Measurements from ENCODE around the gene GLIPR1. TPM values are rescaled to one million over a fixed set of nuclear protein-coding genes. Genes with fewer than 3 reads are reported as not detected.
"Not testable (repeated sequence)": the region's sequence is repeated elsewhere in the genome, so short reads cannot be mapped to it uniquely, and the experiment has no call there.

Gene GLIPR1
- total RNA-seq, 1 donor from 2014 or later: 5.7 TPM

DNA sequence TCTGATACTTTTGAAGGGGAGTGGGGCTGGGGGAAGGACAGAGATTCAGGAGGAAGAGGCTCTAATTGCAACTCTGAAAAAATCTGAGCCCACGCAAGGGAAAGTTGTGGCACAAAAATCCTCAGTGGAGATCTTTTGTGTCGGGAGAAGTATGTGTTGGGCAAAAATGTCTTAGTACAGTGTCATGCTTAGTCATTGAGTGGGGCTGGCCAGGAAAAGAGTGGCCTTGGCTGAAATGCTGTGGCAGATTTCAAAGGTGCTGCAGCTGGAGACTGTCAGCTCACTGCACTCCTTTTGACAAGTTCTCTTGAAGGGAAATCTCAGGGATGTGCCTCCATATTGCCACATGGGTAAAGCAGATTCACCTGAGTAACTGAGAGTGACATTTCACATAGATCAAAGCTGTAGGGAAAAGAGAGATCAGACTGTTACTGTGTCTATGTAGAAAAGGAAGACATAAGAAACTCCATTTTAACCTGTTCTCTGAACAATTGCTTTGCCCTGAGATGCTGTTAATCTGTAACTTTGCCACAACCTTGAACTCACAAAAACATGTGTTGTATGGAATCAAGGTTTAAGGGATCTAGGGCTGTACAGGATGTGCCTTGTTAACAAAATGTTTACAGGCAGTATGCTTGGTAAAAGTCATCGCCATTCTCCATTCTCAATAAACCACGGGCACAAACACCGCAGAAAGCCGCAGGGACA lies 36.0 kb upstream of the GLIPR1 start:
- Histone ChIP-seq H3K9me3 (ENCODE audit: control insufficient read depth in 3 of 3, low read length in 3 of 3) (no peaks in the 10 kb centered on the region), H3K4me3 (ENCODE audit: low read length in 3 of 3) (no peak overlapping the region), H3K4me1 (ENCODE audit: control insufficient read depth in 3 of 3, insufficient read depth in 3 of 3, low read length in 3 of 3) (no peaks in the 10 kb centered on the region), H3K36me3 (ENCODE audit: control insufficient read depth in 3 of 3, insufficient read depth in 3 of 3, low read length in 3 of 3) (no peaks in the 10 kb centered on the region), H3K9ac (ENCODE audit: low read depth in 1 of 3, low read length in 3 of 3) (no peak overlapping the region), H3K27ac (ENCODE audit: low read depth, low read length) (no peak overlapping the region), H3K27me3 (ENCODE audit: control insufficient read depth in 3 of 3, insufficient read depth in 3 of 3, low read length in 3 of 3) (no peaks in the 10 kb centered on the region)

GRCh38 chr12:75445137-75445507 lies 35.4 kb upstream of the GLIPR1 start:
- not testable (repeated sequence) for H3K27me3 ChIP-seq (ENCODE audit: control insufficient read depth in 3 of 3, insufficient read depth in 3 of 3, low read length in 3 of 3); H3K4me3 ChIP-seq (ENCODE audit: low read length in 3 of 3); H3K9me3 ChIP-seq (ENCODE audit: control insufficient read depth in 3 of 3, low read length in 3 of 3); H3K9ac ChIP-seq (ENCODE audit: low read depth in 1 of 3, low read length in 3 of 3); H3K36me3 ChIP-seq (ENCODE audit: control insufficient read depth in 3 of 3, insufficient read depth in 3 of 3, low read length in 3 of 3); H3K27ac ChIP-seq (ENCODE audit: low read depth, low read length); H3K4me1 ChIP-seq (ENCODE audit: control insufficient read depth in 3 of 3, insufficient read depth in 3 of 3, low read length in 3 of 3)

- no peak overlapping the region for H3K9ac ChIP-seq (ENCODE audit: low read depth in 1 of 3, low read length in 3 of 3)
- no peaks in the 10 kb centered on the region for H3K36me3 ChIP-seq (ENCODE audit: control insufficient read depth in 3 of 3, insufficient read depth in 3 of 3, low read length in 3 of 3)
- no peaks in the 10 kb centered on the region for H3K27me3 ChIP-seq (ENCODE audit: control insufficient read depth in 3 of 3, insufficient read depth in 3 of 3, low read length in 3 of 3)
- no peak overlapping the region for H3K4me3 ChIP-seq (ENCODE audit: low read length in 3 of 3)
- no peaks in the 10 kb centered on the region for H3K4me1 ChIP-seq (ENCODE audit: control insufficient read depth in 3 of 3, insufficient read depth in 3 of 3, low read length in 3 of 3)
- no peak overlapping the region for H3K27ac ChIP-seq (ENCODE audit: low read depth, low read length)
- H3K9me3 ChIP-seq (ENCODE audit: control insufficient read depth in 3 of 3, low read length in 3 of 3): no peaks in the 10 kb centered on the region
Measured at GRCh38 chr12:75446857-75447256, 33.7 kb upstream of the GLIPR1 start.

DNA sequence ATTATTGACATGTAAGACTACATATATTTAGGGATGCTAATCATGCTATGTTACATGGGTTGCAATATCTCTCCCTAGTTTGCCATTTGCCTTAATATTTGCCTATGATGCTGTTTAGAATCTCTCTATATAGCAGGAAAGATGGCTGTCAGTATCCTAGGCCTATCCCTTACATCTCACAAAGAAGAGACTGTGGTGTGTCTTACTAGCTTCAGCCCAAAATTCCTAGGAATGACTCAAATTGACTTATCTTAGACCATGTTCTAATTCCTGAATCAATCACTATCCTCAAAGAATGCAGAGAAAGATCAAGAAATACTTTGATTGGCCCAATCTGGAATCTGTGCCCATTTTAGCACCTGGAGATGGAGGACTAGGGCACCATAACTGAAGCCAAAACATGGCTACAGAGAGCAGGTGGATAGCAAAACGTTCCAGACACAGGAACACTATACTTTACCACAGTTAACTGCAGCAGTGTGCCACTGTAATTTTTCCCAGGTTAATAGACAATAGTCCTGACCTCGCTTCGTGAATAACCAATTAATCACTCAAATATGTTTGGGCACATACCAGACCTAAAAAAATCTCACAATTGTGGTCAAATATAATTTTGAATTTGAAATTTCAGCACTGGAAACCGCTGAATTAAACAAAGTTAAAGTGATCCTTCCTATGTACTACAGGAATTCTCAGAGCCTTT lies 32.7 kb upstream of the GLIPR1 start:
- no peaks in the 10 kb centered on the region for H3K9me3 ChIP-seq (ENCODE audit: control insufficient read depth in 3 of 3, low read length in 3 of 3)
- no peak overlapping the region for H3K27ac ChIP-seq (ENCODE audit: low read depth, low read length)
- H3K27me3 ChIP-seq (ENCODE audit: control insufficient read depth in 3 of 3, insufficient read depth in 3 of 3, low read length in 3 of 3): no peaks in the 10 kb centered on the region
- no peaks in the 10 kb centered on the region for H3K4me1 ChIP-seq (ENCODE audit: control insufficient read depth in 3 of 3, insufficient read depth in 3 of 3, low read length in 3 of 3)
- H3K9ac ChIP-seq (ENCODE audit: low read depth in 1 of 3, low read length in 3 of 3): no peak overlapping the region
- H3K4me3 ChIP-seq (ENCODE audit: low read length in 3 of 3): no peak overlapping the region
- no peaks in the 10 kb centered on the region for H3K36me3 ChIP-seq (ENCODE audit: control insufficient read depth in 3 of 3, insufficient read depth in 3 of 3, low read length in 3 of 3)

GRCh38 chr12:75452675-75453330 lies 27.8 kb upstream of the GLIPR1 start:
- H3K4me1 ChIP-seq (ENCODE audit: control insufficient read depth in 3 of 3, insufficient read depth in 3 of 3, low read length in 3 of 3): no peaks in the 10 kb centered on the region
- peaks cover 0 to 2% (median 0%) of the 10 kb centered on the region in 3 donors for H3K9me3 ChIP-seq (ENCODE audit: control insufficient read depth in 3 of 3, low read length in 3 of 3)
- no peaks in the 10 kb centered on the region for H3K36me3 ChIP-seq (ENCODE audit: control insufficient read depth in 3 of 3, insufficient read depth in 3 of 3, low read length in 3 of 3)
- no peak overlapping the region for H3K27ac ChIP-seq (ENCODE audit: low read depth, low read length)
- no peak overlapping the region for H3K9ac ChIP-seq (ENCODE audit: low read depth in 1 of 3, low read length in 3 of 3)
- H3K27me3 ChIP-seq (ENCODE audit: control insufficient read depth in 3 of 3, insufficient read depth in 3 of 3, low read length in 3 of 3): no peaks in the 10 kb centered on the region
- H3K4me3 ChIP-seq (ENCODE audit: low read length in 3 of 3): no peak overlapping the region

DNA sequence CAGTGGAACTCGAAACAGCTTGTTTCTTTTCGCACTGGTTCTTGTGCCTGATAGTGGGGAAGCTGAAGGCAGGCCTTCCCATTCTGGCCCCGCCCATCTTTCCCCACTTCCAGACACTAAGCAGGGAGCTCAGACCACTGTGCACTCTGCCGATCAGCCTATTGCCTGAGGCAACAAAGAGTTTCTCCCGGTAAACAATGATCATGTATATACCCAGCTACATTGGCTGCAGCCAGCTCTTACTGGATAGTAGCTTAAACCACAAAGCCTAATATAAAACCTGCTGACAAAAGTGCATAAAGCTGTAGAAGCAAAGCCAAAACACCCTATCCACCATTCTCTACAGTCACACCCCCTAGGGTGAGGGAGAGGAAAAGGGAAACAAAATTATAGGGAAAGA lies 24.7 kb upstream of the GLIPR1 start:
- H3K9me3 ChIP-seq (ENCODE audit: control insufficient read depth in 3 of 3, low read length in 3 of 3): peaks cover 0 to 3% (median 3%) of the 10 kb centered on the region in 3 donors
- no peaks in the 10 kb centered on the region for H3K36me3 ChIP-seq (ENCODE audit: control insufficient read depth in 3 of 3, insufficient read depth in 3 of 3, low read length in 3 of 3)
- H3K9ac ChIP-seq (ENCODE audit: low read depth in 1 of 3, low read length in 3 of 3): no peak overlapping the region
- H3K27me3 ChIP-seq (ENCODE audit: control insufficient read depth in 3 of 3, insufficient read depth in 3 of 3, low read length in 3 of 3): no peaks in the 10 kb centered on the region
- H3K4me1 ChIP-seq (ENCODE audit: control insufficient read depth in 3 of 3, insufficient read depth in 3 of 3, low read length in 3 of 3): no peaks in the 10 kb centered on the region
- H3K27ac ChIP-seq (ENCODE audit: low read depth, low read length): no peak overlapping the region
- no peak overlapping the region for H3K4me3 ChIP-seq (ENCODE audit: low read length in 3 of 3)

GRCh38 chr12:75457191-75457590 lies 23.4 kb upstream of the GLIPR1 start:
- no peaks in the 10 kb centered on the region for H3K27me3 ChIP-seq (ENCODE audit: control insufficient read depth in 3 of 3, insufficient read depth in 3 of 3, low read length in 3 of 3)
- peaks cover 0 to 3% (median 3%) of the 10 kb centered on the region in 3 donors for H3K9me3 ChIP-seq (ENCODE audit: control insufficient read depth in 3 of 3, low read length in 3 of 3)
- no peak overlapping the region for H3K27ac ChIP-seq (ENCODE audit: low read depth, low read length)
- H3K4me3 ChIP-seq (ENCODE audit: low read length in 3 of 3): no peak overlapping the region
- H3K9ac ChIP-seq (ENCODE audit: low read depth in 1 of 3, low read length in 3 of 3): no peak overlapping the region
- H3K4me1 ChIP-seq (ENCODE audit: control insufficient read depth in 3 of 3, insufficient read depth in 3 of 3, low read length in 3 of 3): no peaks in the 10 kb centered on the region
- no peaks in the 10 kb centered on the region for H3K36me3 ChIP-seq (ENCODE audit: control insufficient read depth in 3 of 3, insufficient read depth in 3 of 3, low read length in 3 of 3)

- H3K9me3 ChIP-seq (ENCODE audit: control insufficient read depth in 3 of 3, low read length in 3 of 3); H3K9ac ChIP-seq (ENCODE audit: low read depth in 1 of 3, low read length in 3 of 3); H3K27ac ChIP-seq (ENCODE audit: low read depth, low read length); H3K4me1 ChIP-seq (ENCODE audit: control insufficient read depth in 3 of 3, insufficient read depth in 3 of 3, low read length in 3 of 3); H3K27me3 ChIP-seq (ENCODE audit: control insufficient read depth in 3 of 3, insufficient read depth in 3 of 3, low read length in 3 of 3); H3K4me3 ChIP-seq (ENCODE audit: low read length in 3 of 3); H3K36me3 ChIP-seq (ENCODE audit: control insufficient read depth in 3 of 3, insufficient read depth in 3 of 3, low read length in 3 of 3): not testable (repeated sequence)
Measured at GRCh38 chr12:75457866-75458265, 22.7 kb upstream of the GLIPR1 start.

- Histone ChIP-seq H3K4me3 (ENCODE audit: low read length in 3 of 3) (no peak overlapping the region), H3K27me3 (ENCODE audit: control insufficient read depth in 3 of 3, insufficient read depth in 3 of 3, low read length in 3 of 3) (no peaks in the 10 kb centered on the region), H3K9me3 (ENCODE audit: control insufficient read depth in 3 of 3, low read length in 3 of 3) (peaks cover 0 to 5% (median 3%) of the 10 kb centered on the region in 3 donors), H3K9ac (ENCODE audit: low read depth in 1 of 3, low read length in 3 of 3) (no peak overlapping the region), H3K27ac (ENCODE audit: low read depth, low read length) (no peak overlapping the region), H3K4me1 (ENCODE audit: control insufficient read depth in 3 of 3, insufficient read depth in 3 of 3, low read length in 3 of 3) (no peaks in the 10 kb centered on the region), H3K36me3 (ENCODE audit: control insufficient read depth in 3 of 3, insufficient read depth in 3 of 3, low read length in 3 of 3) (no peaks in the 10 kb centered on the region)
Measured at GRCh38 chr12:75459755-75460154, 20.8 kb upstream of the GLIPR1 start.

GRCh38 chr12:75460204-75460603 lies 20.4 kb upstream of the GLIPR1 start:
- Histone ChIP-seq H3K4me1 (ENCODE audit: control insufficient read depth in 3 of 3, insufficient read depth in 3 of 3, low read length in 3 of 3) (no peaks in the 10 kb centered on the region), H3K36me3 (ENCODE audit: control insufficient read depth in 3 of 3, insufficient read depth in 3 of 3, low read length in 3 of 3) (no peaks in the 10 kb centered on the region), H3K27me3 (ENCODE audit: control insufficient read depth in 3 of 3, insufficient read depth in 3 of 3, low read length in 3 of 3) (no peaks in the 10 kb centered on the region)

More at GRCh38 chr12:75460204-75460603, 20.4 kb upstream of the GLIPR1 start:
- Histone ChIP-seq H3K4me3 (ENCODE audit: low read length in 3 of 3) (no peak overlapping the region), H3K9me3 (ENCODE audit: control insufficient read depth in 3 of 3, low read length in 3 of 3) (peaks cover 0 to 5% (median 3%) of the 10 kb centered on the region in 3 donors), H3K9ac (ENCODE audit: low read depth in 1 of 3, low read length in 3 of 3) (no peak overlapping the region), H3K27ac (ENCODE audit: low read depth, low read length) (no peak overlapping the region)

Data from skeletal muscle tissue (tissue), 4 donors.